ENCODE data around the gene ABHD1.
"Not testable (repeated sequence)": the region's sequence is repeated elsewhere in the genome, so short reads cannot be mapped to it uniquely, and the experiment has no call there.

DNA sequence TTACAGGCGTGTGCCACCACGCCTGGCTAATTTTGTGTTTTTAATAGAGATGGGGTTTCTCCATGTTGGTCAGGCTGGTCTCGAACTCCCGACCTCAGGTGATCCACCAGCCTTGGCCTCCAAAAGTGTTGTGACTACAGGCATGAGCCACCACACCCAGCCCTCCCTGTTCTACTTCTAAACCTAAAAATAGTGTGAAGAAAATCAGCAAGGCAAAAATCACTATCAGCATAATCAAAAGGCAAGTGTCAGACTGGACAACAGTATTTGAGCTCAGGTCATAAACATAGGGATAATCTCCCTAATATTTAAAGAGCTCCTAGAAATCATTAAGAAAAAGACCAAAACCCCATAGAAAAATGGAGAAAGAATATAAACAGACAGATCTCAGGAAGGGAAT lies 52.2 kb downstream of the ABHD1 start:
- TF ChIP-seq, protein P1, sequence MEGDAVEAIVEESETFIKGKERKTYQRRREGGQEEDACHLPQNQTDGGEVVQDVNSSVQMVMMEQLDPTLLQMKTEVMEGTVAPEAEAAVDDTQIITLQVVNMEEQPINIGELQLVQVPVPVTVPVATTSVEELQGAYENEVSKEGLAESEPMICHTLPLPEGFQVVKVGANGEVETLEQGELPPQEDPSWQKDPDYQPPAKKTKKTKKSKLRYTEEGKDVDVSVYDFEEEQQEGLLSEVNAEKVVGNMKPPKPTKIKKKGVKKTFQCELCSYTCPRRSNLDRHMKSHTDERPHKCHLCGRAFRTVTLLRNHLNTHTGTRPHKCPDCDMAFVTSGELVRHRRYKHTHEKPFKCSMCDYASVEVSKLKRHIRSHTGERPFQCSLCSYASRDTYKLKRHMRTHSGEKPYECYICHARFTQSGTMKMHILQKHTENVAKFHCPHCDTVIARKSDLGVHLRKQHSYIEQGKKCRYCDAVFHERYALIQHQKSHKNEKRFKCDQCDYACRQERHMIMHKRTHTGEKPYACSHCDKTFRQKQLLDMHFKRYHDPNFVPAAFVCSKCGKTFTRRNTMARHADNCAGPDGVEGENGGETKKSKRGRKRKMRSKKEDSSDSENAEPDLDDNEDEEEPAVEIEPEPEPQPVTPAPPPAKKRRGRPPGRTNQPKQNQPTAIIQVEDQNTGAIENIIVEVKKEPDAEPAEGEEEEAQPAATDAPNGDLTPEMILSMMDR (IDR thresholded peaks at IDR 0.05): not testable (repeated sequence)
- TF ChIP-seq POLR2AphosphoS5, POLR2A (IDR thresholded peaks at IDR 0.05): not testable (repeated sequence)

Data from sigmoid colon (tissue), 4 donors.